GM21619 (cell line): ENCODE measurements around the gene MKRN2.
"Not testable (repeated sequence)": the region's sequence is repeated elsewhere in the genome, so short reads cannot be mapped to it uniquely, and the experiment has no call there.

Experiments used
- ATAC-seq: cut with Tn5 transposase; IDR thresholded peaks from one replicate; pipeline ENCODE4 v1.9.1; 2021; ENCODE audit not compliant: unreplicated experiment

Gene MKRN2

DNA sequence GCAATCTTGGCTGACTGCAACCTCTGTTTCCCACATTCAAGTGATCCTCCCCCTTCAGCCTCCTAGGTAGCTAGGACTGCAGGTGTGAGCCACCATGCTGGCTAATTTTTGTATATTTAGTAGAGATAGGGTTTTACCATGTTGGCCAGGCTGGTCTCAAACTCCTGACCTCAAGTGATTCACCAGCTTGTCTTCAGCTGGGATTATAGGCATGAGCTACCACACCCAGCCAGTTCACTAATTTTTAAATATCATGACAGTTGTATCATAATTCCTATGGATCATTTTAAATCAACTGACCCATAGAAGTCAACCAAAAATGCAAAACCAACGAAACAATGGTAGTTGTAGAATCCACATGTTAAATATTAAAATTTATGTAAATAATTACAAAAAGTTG lies 71.9 kb downstream of the MKRN2 start:
- no peak for ATAC-seq

DNA sequence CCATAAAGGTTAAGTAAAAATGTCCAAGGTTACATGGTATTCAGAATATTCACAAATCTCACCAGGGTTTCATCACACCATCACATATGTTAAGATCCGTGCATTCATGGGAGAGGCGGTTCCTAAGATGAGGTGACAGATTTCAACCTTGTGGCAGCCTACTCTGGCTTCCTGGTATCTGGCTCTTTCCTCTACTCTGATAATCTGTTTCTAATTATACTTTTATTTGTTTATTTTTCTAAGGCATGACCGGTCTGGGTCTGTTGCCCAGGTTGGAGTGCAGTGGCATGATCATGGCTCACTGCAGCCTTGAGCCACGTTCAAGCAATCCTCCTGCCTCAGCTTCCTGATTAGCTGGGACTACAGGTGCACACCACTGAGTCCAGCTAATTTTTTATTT lies 72.7 kb downstream of the MKRN2 start:
- no peak for ATAC-seq

DNA sequence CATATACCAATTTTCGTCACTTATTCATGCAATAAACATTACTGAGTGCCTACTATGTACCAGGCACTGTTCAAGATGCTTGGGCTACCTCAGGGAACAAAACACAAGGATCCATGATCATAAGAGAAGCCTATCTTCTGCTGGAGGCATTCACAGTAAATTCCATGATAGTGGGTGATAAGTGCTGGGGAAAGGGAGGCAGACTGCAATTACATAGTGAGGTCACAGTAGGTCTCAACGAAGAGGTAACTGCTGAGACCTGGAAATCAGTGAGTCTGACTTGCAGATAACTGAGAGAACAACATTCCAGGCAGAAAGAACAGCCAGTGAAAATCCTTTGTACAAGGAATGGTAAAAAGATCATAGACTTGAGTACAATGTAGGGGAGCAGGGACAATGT lies 73.4 kb downstream of the MKRN2 start:
- no peak for ATAC-seq

DNA sequence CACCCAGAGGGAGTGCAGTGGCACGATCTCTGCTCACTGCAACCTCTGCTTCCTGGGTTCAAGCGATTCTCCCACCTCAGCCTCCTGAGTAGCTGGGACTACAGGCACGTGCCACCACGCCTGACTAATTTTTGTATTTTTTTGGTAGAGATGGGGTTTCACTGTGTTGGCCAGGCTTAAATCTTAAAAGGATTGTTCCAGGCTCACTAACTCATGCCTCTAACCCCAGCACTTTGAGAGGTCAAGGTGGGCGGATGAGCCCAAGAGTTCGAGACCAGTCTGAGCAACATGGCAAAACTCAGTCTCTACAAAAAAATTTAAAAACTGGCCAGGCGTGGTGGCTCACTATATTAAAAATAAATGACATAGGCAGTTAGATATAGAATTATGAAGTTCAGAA lies 74.0 kb downstream of the MKRN2 start:
- ATAC-seq, result not testable (repeated sequence)

DNA sequence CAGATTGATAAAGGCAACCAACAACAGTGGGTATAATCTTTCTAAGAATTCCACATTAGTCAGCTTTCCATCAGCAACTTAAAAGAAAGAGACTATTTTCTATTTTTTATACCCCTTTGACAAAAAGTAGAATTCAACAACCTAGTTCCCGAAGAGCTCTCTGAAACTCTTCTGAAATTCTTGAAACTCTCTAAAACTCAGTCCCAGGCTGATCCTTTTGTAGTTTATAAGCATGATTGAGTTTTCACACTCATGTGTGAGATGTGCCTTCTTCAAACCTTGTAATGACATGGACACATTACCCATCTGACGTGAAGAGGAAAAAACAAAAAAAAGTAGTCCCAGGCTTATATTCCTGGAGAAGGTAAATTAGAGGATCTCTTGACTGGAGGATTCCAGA lies 75.6 kb downstream of the MKRN2 start:
- no peak for ATAC-seq

DNA sequence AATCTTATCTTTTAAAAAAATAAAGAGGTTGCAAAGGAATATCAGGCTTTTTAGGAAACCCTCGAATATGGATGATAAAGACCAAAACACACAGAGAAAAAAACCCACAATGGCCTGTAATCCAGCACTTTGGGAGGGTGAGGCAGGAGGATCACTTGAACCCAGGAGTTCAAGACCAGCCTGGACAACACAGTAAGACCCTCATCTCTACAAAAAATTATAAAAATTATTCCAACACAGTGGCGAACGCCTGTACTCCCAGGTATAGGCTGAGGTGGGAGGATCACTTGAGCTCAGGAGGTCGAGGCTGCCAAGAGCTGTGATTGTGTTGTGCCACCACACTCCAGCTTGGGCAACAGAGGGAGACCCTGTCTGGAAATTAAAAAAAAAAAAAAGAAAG lies 76.2 kb downstream of the MKRN2 start:
- ATAC-seq, result no peak
